ENCODE data around the gene TMEM134. TPM values are rescaled to one million over a fixed set of nuclear protein-coding genes. Genes with fewer than 3 reads are reported as not detected.

Gene TMEM134, protein sequence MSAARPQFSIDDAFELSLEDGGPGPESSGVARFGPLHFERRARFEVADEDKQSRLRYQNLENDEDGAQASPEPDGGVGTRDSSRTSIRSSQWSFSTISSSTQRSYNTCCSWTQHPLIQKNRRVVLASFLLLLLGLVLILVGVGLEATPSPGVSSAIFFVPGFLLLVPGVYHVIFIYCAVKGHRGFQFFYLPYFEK
- total RNA-seq = 91.8 and 98.6 TPM in 2 replicates

DNA sequence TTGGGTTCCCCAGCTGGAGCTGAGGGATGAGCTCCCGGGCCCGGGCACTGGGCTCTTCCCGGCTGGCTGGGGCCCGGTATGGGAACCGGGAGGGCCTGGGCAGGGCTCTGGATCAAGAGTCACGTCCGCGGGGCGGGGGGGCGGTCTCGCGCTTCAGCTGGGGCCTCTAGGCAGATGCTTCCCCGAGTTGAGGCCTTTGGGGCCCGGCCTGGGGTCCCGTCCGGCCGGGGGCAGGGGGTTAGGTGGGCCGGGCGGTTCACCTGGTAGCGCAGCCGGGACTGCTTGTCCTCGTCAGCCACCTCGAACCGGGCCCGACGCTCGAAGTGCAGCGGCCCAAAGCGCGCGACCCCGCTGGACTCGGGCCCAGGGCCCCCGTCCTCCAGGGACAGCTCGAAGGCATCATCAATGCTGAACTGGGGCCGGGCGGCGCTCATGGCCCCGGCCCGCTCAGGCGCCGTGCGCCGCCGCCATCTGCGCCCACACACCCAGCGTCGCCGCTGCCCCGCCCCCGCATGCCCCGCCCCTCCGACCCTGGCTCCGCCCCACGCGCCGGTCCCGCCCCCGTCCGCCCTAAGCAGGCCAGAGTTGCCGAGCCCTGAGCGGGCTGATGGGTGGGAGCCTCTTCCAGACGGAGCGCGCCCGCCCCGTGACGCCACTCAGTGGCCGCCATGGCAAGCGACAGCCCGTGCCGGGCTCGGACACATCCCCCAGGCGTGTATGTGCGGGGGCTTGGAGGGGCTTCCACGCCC is at the start of gene TMEM134:
Gene TMEM134, minus strand, starts transcription at position 493 of the 749 bp plus-strand sequence. Its CDS starts 59 bp downstream, at position 434.

DNA sequence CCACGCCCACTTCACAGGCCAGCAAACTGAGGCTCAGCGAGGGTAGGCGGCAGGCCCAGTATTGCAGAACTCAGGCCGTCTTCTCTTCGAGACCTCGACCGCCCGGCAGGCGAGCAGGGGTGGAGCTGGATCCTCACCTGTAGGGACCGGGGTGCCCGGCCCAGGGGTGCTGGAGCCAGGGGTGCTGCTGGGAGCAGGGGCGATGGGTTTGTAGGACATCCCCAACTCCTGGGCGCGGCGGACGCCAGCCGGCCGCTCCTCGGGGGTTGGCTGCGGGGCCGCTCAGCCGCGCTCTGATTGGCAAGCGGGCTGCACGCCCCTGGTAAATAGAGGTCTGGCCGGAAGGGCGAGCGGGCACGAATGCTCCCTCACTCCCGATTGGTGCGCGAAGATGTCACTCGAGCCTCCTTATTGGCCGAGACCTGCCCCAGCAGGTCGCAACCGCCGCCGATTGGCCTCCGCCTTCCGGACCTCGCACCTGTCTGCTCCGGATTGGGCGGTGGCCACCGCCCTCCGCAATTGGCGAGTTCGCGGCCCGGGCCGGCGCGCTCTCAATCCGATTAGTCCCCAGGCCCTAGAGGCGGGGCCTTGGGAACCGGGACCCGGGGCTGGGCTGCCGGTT is 38.9 kb upstream of the TMEM134 start, which contains the start of gene CDK2AP2:
Gene CDK2AP2, minus strand, starts transcription at position 299 of the 622 bp plus-strand sequence. Its CDS starts 80 bp downstream, at position 219.

DNA sequence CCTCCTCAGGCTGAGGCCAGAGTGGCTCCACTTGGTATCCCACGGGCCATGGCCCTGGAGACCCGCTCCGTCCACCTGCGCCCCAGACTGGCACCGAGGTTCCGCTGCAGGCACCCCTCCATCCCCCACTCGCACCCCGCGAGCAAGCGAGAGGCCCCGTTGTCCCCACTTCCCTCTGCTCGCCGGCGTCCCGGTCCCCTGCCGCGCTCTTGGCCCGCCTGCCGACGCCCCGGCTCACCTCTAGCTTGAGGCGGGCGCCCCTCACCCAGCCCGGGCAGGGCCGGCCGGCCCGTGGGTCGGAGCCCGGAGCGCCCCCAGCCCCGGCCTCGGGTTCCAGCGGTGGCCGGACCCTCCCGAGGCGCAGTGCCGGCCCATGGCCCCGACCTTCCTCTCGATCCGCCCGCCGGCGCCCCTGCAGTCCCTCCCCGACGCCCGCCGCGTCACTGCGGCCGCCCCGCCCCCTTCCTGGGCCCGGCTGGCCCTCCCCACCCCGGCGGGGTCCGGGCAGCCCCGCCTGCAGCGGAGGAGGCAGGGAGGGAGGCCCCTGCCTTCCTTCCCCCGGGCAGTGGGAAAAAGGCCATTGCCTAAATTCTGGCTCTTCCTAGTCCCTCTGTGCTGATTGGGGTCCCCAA is 36.0 kb upstream of the TMEM134 start, which contains the start of gene PITPNM1:
Gene PITPNM1, minus strand, starts transcription at position 414 of the 632 bp plus-strand sequence. CDS start 1,183 bp downstream, outside the sequence.

DNA sequence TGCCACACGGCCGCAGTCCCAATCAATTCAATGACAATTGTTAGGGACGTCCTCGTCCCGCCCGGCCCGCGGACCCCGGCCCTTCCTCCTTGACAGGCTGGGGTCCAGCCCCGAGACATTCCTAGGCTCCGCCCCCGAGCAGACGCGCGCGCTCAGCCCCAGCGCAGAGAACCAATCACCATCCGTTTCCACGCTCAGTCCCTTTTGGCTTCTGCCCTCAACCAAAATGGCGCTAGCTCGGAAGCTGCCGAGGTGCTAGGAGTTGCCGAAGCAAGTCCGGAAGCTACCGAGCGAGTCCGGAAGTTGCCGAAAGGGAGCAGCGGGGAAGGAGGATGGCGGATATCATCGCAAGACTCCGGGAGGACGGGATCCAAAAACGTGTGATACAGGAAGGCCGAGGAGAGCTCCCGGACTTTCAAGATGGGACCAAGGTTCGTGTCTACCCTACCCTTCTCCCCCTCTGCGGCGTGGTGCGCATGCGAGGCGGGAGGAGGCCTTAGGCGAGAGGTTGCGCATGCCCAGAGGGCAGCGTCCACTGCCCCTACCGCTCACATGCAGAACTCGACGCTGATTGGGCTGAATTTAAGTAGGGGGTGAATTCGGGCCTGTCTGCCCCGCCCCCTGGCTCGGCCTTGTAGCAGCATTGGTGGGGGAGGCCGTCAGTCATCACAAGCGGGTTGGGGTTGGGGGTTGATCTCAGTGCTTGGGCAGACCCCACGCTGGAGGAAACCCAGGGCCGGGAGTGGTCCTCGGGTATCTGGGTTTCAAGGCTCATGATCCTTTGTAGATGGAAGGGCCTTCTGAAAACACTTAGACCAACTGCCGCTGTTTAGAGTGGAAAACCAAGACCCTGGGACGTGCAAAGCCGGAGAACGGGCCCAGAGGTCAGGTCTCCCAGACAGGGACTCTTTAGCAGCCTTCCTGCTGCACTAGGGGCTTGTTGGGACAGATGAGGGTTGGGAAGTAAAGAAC is 14.1 kb upstream of the TMEM134 start, which contains the start of gene AIP:
Gene AIP, plus strand, starts transcription at position 200 of the 972 bp plus-strand sequence. Its CDS starts 133 bp downstream, at position 333.

DNA sequence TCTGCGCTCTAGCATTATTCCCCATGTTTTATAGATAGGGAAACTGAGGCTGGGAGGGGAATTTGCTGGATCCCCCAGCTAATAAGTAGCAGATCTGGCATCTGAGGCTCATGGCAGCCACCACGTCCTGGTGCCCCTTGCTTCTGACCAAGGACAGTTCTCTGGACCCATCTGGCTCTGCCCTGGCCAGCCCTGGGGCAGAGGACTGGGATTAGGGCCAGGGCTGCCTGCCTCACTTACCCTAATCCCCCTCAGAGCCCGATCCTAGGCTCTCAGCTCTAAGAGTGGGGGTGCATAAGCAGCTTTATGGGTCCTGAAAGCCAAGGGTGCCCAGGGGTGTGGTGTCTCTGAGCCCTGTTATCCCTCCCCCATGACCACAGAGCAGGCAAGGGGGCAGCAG is 14.0 kb downstream of the TMEM134 start, which contains the start of gene CABP4:
Gene CABP4, plus strand, starts transcription at position 301 of the 400 bp plus-strand sequence. Its CDS starts 70 bp downstream, at position 371.

DNA sequence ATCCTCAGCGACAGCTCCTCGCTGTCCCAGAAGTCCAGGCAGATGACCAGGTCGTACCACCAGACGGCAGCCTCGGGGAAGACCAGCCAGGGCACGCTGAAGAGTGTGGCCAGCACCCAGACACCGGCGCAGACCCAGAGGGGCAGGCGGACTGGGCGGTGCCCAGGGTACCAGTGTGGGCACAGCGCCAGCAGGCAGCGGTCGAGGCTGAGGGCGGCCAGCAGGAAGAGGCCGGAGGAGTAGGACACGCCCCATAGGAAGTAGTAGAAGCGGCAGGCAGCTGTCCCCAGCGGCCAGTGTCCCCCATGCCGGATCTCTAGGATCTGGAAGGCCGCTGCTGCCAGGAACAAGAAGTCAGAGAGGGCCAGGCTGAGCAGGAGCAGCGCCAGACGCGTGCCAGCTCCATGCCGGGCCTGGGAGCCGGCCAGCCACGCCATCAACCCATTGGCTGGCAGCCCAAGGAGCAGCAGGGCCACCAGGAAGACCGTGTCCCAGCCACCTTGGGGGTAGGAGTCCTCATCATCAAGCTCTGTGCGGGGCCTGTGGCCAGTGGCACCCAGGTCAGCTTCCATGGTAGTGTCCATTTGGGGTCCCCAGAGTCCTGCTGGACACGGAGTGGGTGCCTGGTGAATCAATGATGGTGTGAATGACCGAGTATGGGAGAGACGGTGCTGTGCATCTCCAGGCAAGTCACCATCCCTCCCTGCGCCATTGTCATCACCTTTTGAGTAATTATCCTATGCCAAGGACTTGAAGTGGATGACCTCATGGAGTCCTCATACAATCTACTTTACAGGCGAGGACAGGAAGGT is 16.7 kb downstream of the TMEM134 start, which contains the start of gene GPR152:
Gene GPR152, minus strand, starts transcription at position 589 of the 812 bp plus-strand sequence. Its CDS starts 5 bp downstream, at position 584.

DNA sequence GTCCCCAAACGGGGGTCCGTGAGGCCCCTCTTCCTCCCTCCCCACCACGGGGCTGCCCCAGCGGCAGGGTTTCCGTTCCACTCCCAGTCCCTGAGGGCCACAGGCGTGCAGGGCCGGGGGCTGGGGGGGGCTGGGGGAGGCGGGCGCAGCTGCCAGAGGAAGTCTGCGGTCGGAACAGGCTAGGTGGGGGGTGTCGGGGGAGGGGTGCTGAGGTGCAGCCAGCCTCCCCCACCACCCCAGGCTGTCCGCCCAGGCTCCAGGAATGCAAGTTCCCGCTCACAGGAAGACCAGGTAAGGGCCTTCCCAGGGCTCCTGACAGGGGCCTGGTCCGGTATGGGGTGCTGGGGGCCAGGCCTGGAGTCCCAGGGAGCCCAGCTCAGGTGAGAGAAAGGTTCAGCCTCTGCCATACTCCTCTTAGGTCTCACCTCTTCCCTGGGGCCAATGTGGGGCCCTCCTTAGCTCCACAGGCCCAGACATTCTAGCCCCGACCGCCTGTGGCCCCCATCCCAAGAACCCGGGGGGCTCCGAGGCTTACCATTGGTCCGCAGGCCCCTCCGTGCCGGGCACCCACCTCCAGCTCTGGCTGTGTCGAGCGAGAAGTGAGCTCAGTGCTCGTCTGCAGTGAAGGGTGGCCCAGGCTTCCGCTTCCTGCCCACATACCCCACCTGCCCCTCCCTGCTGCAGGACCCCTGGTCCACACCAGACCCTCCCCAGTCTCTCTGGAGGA is 31.8 kb downstream of the TMEM134 start, which contains the start of gene PTPRCAP:
Gene PTPRCAP, minus strand, starts transcription at position 601 of the 727 bp plus-strand sequence. Its CDS starts 63 bp downstream, at position 538.

DNA sequence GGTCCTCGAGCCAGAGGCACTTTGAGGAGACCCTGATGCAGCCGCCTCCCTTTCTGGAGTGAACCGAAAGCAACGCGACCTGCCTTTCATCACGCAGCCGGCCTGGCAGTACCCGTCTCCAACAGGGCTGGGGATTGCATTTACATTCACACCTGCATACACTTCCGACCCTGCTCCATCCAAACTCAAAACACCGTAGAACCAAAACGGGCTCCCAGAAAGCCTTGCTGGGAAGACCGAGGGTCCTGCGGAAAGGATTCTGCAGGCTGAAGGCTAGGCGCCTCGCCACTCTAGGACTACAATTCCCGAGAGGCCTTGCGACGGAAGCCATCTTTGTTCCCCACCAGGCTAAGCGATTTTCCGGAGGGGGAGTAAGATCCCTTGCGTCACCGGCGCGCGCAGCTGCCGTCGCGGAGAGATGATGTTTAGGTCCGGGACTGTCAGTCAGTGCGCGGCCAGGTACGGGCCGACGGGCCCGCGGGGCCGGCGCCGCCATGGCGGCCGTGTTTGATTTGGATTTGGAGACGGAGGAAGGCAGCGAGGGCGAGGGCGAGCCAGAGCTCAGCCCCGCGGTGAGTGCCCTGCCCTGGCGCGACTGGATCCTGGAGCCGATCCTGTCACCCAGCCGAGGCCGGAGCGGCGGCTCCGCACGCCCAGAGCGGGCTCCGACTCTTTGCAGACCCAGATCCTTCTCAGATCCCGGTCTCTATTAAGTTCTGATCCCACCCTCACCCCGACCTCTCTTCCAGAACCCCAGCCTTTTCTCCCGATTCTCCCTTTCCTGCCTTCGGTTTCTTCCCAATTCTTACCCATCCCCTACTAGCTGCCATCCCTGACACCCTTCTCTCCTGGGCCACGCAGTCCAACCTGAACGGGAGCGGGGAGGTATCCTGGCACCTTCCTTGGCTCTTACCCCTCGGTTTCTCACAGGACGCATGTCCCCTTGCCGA is 40.7 kb downstream of the TMEM134 start, which contains the start of gene RPS6KB2:
Gene RPS6KB2, plus strand, starts transcription at position 443 of the 950 bp plus-strand sequence. Its CDS starts 52 bp downstream, at position 495.

DNA sequence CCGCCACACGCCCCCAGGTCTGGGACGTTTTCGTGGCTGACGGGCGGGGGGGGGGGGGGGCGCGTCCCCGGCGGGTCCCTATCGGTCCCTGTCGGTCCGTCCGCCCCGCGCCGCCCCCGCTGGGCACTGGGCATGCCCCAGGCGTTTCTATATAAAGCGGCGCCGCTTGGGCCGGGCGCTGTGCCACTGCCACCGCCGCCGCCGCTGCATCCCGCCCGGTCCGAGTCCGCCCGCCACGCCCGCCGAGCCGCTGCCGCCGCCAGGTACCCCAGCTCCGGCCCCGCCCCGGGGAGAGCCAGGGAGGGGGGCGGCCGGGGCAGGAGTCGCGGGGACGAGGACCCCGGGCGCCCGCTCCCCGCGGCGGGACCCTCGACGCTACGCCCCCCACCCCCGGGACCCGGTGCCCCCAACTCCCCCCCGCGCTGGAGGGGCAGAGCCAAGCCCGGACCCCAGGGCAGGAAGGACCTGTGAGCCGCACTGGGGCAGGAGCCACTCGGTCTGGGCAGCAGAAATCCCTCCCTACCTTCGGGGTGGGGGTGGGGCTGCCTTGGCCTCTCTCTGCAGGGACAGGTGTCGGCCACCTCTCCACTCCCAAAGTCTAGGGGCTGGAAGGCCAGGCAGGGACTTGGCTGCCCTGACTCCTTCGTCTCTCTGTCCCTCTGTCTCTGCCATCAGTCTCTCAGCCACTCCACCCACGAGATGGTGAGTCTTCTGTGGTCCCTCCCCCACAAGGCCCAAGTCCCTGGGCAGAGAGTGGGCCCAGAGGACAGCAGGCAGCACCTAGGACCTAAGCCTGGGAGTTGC is 53.3 kb downstream of the TMEM134 start, which contains the start of gene CARNS1:
Gene CARNS1, plus strand, starts transcription at position 178 of the 804 bp plus-strand sequence. Its CDS starts 522 bp downstream, at position 700.

Other genes with a start within 250 kb of the TMEM134 start
- 60.3 and 66.1 TPM in 2 replicates for gene GRK2, start 202.8 kb downstream of the TMEM134 start, total RNA-seq
- 34.4 and 35.4 TPM in 2 replicates for gene ANKRD13D, start 179.9 kb downstream of the TMEM134 start, total RNA-seq
- gene SSH3, start 165.7 kb downstream of the TMEM134 start, total RNA-seq = 54.8 and 64.1 TPM in 2 replicates
- gene POLD4, start 115.7 kb downstream of the TMEM134 start, total RNA-seq = 76.9 and 150 TPM in 2 replicates
- 4.6 and 4.7 TPM in 2 replicates for gene CLCF1, start 95.7 kb downstream of the TMEM134 start, total RNA-seq
- 5.5 and 16.3 TPM in 2 replicates for gene RAD9A, start 77.3 kb downstream of the TMEM134 start, total RNA-seq
- gene PPP1CA, start 67.4 kb downstream of the TMEM134 start, total RNA-seq = 251 and 264 TPM in 2 replicates
- gene TBC1D10C, start 65.2 kb downstream of the TMEM134 start, total RNA-seq = not detected in 2 replicates
- 0.30 TPM in 1 of 2 replicates, not detected in the other for gene CARNS1, start 53.6 kb downstream of the TMEM134 start, total RNA-seq
- gene RPS6KB2, start 40.8 kb downstream of the TMEM134 start, total RNA-seq = 44.4 and 71.9 TPM in 2 replicates
- 0.78 and 1.4 TPM in 2 replicates for gene PTPRCAP, start 31.6 kb downstream of the TMEM134 start, total RNA-seq
- 65.5 and 82.0 TPM in 2 replicates for gene CORO1B, start 25.8 kb downstream of the TMEM134 start, total RNA-seq
- not detected in 2 replicates for gene GPR152, start 16.5 kb downstream of the TMEM134 start, total RNA-seq
- gene CABP4, start 13.9 kb downstream of the TMEM134 start, total RNA-seq = not detected in 2 replicates
- 43.6 and 47.6 TPM in 2 replicates for gene AIP, start 13.8 kb upstream of the TMEM134 start, total RNA-seq
- 28.0 and 39.4 TPM in 2 replicates for gene PITPNM1, start 36.1 kb upstream of the TMEM134 start, total RNA-seq
- gene CDK2AP2, start 38.9 kb upstream of the TMEM134 start, total RNA-seq = 73.0 and 86.1 TPM in 2 replicates
- not detected in 2 replicates for gene CABP2, start 54.2 kb upstream of the TMEM134 start, total RNA-seq
- 2,705 and 3,941 TPM in 2 replicates for gene GSTP1, start 114.6 kb upstream of the TMEM134 start, total RNA-seq
- gene NDUFV1, start 137.7 kb upstream of the TMEM134 start, total RNA-seq = 271 and 284 TPM in 2 replicates
- gene NUDT8, start 160.7 kb upstream of the TMEM134 start, total RNA-seq = 11.7 and 16.6 TPM in 2 replicates
- not detected in 2 replicates for gene TBX10, start 170.5 kb upstream of the TMEM134 start, total RNA-seq
- gene ACY3, start 181.5 kb upstream of the TMEM134 start, total RNA-seq = 0.16 TPM in 1 of 2 replicates, not detected in the other
- gene ALDH3B2, start 205.4 kb upstream of the TMEM134 start, total RNA-seq = 0.87 and 3.4 TPM in 2 replicates

Data from hair follicular keratinocyte (primary cell).